AG09319 (cell line): ENCODE data around the gene TTC9B.
"Not testable (repeated sequence)": the region's sequence is repeated elsewhere in the genome, so short reads cannot be mapped to it uniquely, and the experiment has no call there.

Source experiments
- DNase-seq: peaks from one replicate; pipeline ENCODE4 v3.0.0-alpha.2; 2010; ENCODE audit warnings: low read depth; ENCODE audit errors: extremely low read depth
- CTCF ChIP-seq: IDR thresholded peaks from 2 replicates; pipeline ENCODE4 v1.5.1; 2011; ENCODE audit warnings: low read depth, mild to moderate bottlenecking, inconsistent platforms, low read length, moderate library complexity

TTC9B gene

DNA sequence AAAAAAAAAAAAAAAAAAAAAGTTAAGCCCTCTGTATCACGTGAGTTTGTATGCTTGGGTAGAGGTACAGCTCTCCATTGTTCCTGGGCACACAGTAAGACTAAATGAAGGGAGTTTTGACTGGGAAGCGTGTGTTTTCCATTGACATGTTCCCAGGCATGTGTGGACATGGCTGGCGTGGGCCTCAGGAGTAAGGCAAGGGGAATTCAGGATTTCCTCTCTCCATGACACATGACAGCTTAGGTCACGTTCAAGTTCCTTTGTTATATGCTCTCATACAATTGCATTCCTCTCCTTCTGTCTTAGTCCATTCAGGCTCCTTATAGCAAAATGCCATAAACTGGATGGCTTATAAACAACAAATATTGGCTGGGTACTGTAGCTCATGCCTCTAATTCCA lies 44.1 kb downstream of the TTC9B start:
- no peak for TF ChIP-seq CTCF
- no peak for DNase-seq

- DNase-seq, result not testable (repeated sequence)
Observed at GRCh38 chr19:40171293-40171692, 46.9 kb downstream of the TTC9B start.

DNA sequence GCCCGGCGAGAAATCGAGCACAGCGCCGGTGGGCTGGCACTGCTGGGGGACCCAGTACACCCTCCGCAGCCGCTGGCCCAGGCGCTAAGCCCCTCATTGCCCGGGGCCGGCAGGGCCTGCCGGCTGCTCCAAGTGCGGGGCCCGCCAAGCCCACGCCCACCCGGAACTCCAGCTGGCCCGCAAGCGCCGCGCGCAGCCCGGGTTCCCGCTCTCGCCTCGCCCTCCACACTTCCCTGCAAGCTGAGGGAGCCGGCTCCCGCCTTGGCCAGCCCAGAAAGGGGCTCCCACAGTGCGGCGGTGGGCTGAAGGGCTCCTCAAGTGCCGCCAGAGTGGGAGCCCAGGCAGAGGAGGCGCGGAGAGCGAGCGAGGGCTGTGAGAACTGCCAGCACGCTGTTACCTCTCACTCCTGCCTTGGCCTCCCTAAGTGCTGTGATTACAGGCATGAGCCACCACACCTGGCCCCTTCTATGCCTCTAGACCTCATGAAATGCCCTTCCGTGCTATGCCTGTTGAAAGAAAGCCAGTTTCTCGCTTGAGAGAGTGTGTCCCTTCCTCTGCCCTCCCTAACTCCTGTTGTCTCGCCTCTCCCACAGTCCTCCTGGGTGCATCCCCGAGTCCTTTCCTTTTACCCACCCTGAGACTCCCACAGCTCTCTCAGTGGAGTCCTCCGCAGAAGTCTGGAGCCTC lies 47.7 kb downstream of the TTC9B start:
- DNase-seq, result not testable (repeated sequence)

DNA sequence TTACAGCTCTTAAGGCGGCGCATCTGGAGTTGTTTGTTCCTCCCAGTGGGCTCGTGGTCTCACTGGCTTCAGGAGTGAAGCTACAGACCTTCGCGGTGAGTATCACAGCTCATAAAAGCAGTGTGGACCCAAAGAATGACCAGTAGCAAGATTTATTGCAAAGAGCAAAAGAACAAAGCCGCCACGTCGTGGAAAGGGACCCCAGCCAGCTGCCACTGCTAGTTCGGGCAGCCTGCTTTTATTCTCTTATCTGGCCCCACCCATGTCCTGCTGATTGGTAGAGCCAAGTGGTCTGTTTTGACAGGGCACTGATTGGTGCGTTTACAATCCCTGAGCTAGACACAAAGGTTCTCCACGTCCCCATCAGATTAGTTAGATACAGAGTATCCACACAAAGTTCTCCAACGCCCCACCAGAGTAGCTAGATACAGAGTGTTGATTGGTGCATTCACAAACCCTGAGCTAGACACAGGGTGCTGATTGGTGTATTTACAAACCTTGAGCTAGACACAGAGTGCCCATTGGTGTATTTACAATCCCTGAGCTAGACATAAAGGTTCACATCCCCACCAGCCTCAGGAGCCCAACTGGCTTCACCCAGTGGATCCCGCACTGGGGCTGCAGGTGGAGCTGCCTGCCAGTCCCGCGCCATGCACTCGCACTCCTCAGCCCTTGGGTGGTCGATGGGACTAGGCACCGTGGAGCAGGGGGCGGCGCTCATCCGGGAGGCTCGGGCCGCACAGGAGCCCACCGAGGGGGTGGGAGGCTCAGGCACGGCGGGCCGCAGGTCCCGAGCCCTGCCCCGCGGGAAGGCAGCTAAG lies 48.5 kb downstream of the TTC9B start:
- DNase-seq, result not testable (repeated sequence)
